K562 (cell line): Measurements from ENCODE around the gene BAMBI. TPM values are rescaled to one million over a fixed set of nuclear protein-coding genes. Genes with fewer than 3 reads are reported as not detected.

Experiments used
- CREM ChIP-seq: IDR thresholded peaks from 2 replicates; pipeline ENCODE4 v1.6.1; 2014; ENCODE audit warnings: antibody characterized with exemption, low read depth
- DACH1 ChIP-seq: fragments of 450-650 bp; IDR thresholded peaks from 2 replicates; pipeline ENCODE4 v1.6.1; 2018; ENCODE audit not compliant: partially characterized antibody
- MAZ ChIP-seq, 2 experiments: fragments of 450-650 bp in 1 of 2; sonication (generic) in 1 of 2; formaldehyde crosslinking; IDR thresholded peaks in 1 of 2; conservative IDR thresholded peaks in 1 of 2; 2 replicates each; pipeline versions ENCODE4 v1.4.0 to v1.5.0; 2020; ENCODE audit warnings: mild to moderate bottlenecking in 1 of 2, missing genetic modification reagents in 1 of 2
- NFATC3 ChIP-seq: fragments of 450-650 bp; IDR thresholded peaks from 2 replicates; pipeline ENCODE4 v1.6.1; 2017; ENCODE audit warnings: mild to moderate bottlenecking
- PTBP1 ChIP-seq: fragments of 200-400 bp; formaldehyde crosslinking; IDR thresholded peaks from 2 replicates; pipeline ENCODE4 v1.6.1; 2017; ENCODE audit warnings: low read depth, low read length
- SMC3 ChIP-seq: conservative IDR thresholded peaks from 2 replicates; pipeline ENCODE4 v1.6.1; 2011; ENCODE audit warnings: low read depth, low read length, improper control_type of control experiment; ENCODE audit not compliant: insufficient read depth
- SP1 ChIP-seq: sonication (generic); formaldehyde crosslinking; IDR thresholded peaks from 2 replicates; pipeline ENCODE4 v1.8.1; 2022; ENCODE audit warnings: mild to moderate bottlenecking, missing genetic modification reagents
- polyA plus RNA-seq, 8 experiments: library from polyadenylated mRNA; depleted of rRNA in 4 of 8; stranded (reverse) in 5 of 8; unstranded in 3 of 8; fragments of >200 nt; fragmentation: Nextera tagmentation in 2 of 8; fragmentation: Illumina TruSeq in 1 of 8; extraction: Ambion mirVana in 2 of 8; extraction: Trizol in 1 of 8; gene quantifications; 2 replicates each; pipeline versions ENCODE4 v1.2.1 to v1.2.3, GENCODE V29; 2011 to 2014; ENCODE audit warnings: inconsistent platforms in 1 of 8, missing spikeins in 1 of 8
- total RNA-seq, 7 experiments: library from RNA; depleted of rRNA in 6 of 7; stranded (reverse); fragments of >200 nt in 6 of 7; fragmentation: Illumina TruSeq in 2 of 7; extraction: Trizol in 2 of 7; gene quantifications; 2 replicates each; pipeline versions ENCODE4 v1.2.1 to v1.2.3, GENCODE V29; 2011 to 2021; ENCODE audit warnings: low replicate concordance in 1 of 7
- TF ChIP-seq, protein P1 (sequence below), 2 experiments: fragments of 450-650 bp; IDR thresholded peaks; 2 replicates each; pipeline ENCODE4 v1.6.1; 2018; ENCODE audit warnings: mild to moderate bottlenecking in 2 of 2, low read depth in 1 of 2; ENCODE audit not compliant: partially characterized antibody in 2 of 2
- TF ChIP-seq, protein P2 (sequence below): sonication (generic); formaldehyde crosslinking; IDR thresholded peaks from 2 replicates; pipeline ENCODE4 v1.8.1; 2022; ENCODE audit warnings: missing genetic modification reagents
- TF ChIP-seq, protein P3 (sequence below): fragments of 450-650 bp; IDR thresholded peaks from 2 replicates; pipeline ENCODE4 v1.6.1; 2017; ENCODE audit warnings: mild to moderate bottlenecking, moderate library complexity
- TF ChIP-seq, protein P4 (sequence below): fragments of 200-800 bp; sonication (Bioruptor generic); IDR thresholded peaks from 2 replicates; pipeline ENCODE4 v1.6.1; 2017; ENCODE audit warnings: missing genetic modification characterization, missing compliant biosample characterization
- TF ChIP-seq, protein P5 (sequence below): fragments of 450-650 bp; formaldehyde crosslinking; IDR thresholded peaks from 2 replicates; pipeline ENCODE4 v1.4.0; 2020; ENCODE audit warnings: mild to moderate bottlenecking, moderate library complexity
- TF ChIP-seq, protein P6 (sequence below), 3 experiments: IDR thresholded peaks in 2 of 3; conservative IDR thresholded peaks in 1 of 3; 2 replicates each; pipeline ENCODE4 v1.5.1; 2011 to 2012; ENCODE audit warnings: low read length in 3 of 3, mild to moderate bottlenecking in 3 of 3, control low read depth in 2 of 3, improper control_type of control experiment in 1 of 3, inconsistent platforms in 1 of 3, low read depth in 1 of 3, mixed read lengths in 1 of 3, moderate library complexity in 1 of 3; ENCODE audit not compliant: insufficient read depth in 2 of 3

The BAMBI gene
- total and polyA plus RNA-seq, 9 of the 15 experiments (the other 6 are each of a cell fraction or from before 2014, with no cell fraction given): 2.0 to 21.8 (median 13.5) TPM

DNA sequence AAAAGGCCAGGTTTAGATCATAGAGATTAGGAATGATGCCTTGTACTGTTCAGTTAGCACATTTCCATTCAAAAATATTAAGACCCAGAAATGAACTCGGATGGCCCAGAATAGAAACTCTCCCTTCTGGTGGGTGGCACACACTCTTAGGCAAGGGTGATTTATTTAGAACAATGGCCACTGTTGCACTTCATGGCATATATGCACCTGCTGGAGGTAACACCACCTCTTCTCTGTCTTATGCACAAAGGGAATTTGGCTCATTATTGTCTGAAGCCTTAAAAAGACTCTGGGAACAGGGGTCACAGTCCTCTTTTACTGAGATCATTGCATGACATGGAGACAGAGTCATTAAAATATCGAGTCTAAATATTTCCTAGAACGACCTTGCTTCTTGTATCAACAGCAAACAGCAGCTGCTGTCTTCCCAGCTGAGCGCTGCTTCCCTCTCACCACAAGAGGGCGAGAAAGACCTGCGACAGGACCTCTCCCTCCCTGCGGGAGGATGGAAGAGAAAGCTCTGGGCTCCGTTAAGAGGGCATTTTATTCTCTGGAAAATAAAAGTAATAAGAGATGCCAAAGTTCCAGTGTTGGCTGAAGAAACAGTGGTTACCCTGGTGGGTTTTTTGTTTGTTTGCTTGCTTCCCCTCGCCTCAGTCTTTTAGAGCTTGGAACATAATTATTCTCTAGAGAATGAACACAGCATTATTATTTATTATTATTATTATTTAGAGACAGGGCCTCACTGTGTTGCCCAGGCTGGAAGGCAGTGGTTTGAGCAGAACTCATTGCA is 13.5 kb upstream of the BAMBI start (continued):
- TF ChIP-seq, protein P1, sequence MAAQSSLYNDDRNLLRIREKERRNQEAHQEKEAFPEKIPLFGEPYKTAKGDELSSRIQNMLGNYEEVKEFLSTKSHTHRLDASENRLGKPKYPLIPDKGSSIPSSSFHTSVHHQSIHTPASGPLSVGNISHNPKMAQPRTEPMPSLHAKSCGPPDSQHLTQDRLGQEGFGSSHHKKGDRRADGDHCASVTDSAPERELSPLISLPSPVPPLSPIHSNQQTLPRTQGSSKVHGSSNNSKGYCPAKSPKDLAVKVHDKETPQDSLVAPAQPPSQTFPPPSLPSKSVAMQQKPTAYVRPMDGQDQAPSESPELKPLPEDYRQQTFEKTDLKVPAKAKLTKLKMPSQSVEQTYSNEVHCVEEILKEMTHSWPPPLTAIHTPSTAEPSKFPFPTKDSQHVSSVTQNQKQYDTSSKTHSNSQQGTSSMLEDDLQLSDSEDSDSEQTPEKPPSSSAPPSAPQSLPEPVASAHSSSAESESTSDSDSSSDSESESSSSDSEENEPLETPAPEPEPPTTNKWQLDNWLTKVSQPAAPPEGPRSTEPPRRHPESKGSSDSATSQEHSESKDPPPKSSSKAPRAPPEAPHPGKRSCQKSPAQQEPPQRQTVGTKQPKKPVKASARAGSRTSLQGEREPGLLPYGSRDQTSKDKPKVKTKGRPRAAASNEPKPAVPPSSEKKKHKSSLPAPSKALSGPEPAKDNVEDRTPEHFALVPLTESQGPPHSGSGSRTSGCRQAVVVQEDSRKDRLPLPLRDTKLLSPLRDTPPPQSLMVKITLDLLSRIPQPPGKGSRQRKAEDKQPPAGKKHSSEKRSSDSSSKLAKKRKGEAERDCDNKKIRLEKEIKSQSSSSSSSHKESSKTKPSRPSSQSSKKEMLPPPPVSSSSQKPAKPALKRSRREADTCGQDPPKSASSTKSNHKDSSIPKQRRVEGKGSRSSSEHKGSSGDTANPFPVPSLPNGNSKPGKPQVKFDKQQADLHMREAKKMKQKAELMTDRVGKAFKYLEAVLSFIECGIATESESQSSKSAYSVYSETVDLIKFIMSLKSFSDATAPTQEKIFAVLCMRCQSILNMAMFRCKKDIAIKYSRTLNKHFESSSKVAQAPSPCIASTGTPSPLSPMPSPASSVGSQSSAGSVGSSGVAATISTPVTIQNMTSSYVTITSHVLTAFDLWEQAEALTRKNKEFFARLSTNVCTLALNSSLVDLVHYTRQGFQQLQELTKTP (IDR thresholded peaks at IDR 0.05; ENCODE audit: low read depth in 1 of 2, partially characterized antibody in 2 of 2): no peak
- TF ChIP-seq CREM (0 out of 2 replicates have a peak, but pooled peaks have one; percentile 11), DACH1 (peak; percentile 39), PTBP1 (no peak), SP1 (CRISPR knock-in tag) (peak; percentile 29; the same call in 1 of the 2 replicates), SMC3 (peak; percentile 97), NFATC3 (no peak), MAZ (CRISPR knock-in tag; conservative IDR thresholded peaks at IDR 0.05 in 1 of 2, IDR thresholded peaks at IDR 0.05 in 1 of 2) (peak in 1 of 2 experiments; percentile 58; a peak in 2 of 4 replicates)
- TF ChIP-seq, protein P2, sequence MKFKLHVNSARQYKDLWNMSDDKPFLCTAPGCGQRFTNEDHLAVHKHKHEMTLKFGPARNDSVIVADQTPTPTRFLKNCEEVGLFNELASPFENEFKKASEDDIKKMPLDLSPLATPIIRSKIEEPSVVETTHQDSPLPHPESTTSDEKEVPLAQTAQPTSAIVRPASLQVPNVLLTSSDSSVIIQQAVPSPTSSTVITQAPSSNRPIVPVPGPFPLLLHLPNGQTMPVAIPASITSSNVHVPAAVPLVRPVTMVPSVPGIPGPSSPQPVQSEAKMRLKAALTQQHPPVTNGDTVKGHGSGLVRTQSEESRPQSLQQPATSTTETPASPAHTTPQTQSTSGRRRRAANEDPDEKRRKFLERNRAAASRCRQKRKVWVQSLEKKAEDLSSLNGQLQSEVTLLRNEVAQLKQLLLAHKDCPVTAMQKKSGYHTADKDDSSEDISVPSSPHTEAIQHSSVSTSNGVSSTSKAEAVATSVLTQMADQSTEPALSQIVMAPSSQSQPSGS (CRISPR knock-in tag): no peak
- TF ChIP-seq, protein P3, sequence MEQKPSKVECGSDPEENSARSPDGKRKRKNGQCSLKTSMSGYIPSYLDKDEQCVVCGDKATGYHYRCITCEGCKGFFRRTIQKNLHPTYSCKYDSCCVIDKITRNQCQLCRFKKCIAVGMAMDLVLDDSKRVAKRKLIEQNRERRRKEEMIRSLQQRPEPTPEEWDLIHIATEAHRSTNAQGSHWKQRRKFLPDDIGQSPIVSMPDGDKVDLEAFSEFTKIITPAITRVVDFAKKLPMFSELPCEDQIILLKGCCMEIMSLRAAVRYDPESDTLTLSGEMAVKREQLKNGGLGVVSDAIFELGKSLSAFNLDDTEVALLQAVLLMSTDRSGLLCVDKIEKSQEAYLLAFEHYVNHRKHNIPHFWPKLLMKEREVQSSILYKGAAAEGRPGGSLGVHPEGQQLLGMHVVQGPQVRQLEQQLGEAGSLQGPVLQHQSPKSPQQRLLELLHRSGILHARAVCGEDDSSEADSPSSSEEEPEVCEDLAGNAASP: no peak
- TF ChIP-seq, protein P4, sequence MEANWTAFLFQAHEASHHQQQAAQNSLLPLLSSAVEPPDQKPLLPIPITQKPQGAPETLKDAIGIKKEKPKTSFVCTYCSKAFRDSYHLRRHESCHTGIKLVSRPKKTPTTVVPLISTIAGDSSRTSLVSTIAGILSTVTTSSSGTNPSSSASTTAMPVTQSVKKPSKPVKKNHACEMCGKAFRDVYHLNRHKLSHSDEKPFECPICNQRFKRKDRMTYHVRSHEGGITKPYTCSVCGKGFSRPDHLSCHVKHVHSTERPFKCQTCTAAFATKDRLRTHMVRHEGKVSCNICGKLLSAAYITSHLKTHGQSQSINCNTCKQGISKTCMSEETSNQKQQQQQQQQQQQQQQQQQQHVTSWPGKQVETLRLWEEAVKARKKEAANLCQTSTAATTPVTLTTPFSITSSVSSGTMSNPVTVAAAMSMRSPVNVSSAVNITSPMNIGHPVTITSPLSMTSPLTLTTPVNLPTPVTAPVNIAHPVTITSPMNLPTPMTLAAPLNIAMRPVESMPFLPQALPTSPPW (CRISPR knock-in tag): 0 out of 2 replicates have a peak, but pooled peaks have one; percentile 7
- TF ChIP-seq, protein P5, sequence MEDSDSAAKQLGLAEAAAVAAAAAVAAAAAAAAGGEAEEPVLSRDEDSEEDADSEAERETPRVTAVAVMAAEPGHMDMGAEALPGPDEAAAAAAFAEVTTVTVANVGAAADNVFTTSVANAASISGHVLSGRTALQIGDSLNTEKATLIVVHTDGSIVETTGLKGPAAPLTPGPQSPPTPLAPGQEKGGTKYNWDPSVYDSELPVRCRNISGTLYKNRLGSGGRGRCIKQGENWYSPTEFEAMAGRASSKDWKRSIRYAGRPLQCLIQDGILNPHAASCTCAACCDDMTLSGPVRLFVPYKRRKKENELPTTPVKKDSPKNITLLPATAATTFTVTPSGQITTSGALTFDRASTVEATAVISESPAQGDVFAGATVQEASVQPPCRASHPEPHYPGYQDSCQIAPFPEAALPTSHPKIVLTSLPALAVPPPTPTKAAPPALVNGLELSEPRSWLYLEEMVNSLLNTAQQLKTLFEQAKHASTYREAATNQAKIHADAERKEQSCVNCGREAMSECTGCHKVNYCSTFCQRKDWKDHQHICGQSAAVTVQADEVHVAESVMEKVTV: peak; percentile 98
- TF ChIP-seq, protein P6, sequence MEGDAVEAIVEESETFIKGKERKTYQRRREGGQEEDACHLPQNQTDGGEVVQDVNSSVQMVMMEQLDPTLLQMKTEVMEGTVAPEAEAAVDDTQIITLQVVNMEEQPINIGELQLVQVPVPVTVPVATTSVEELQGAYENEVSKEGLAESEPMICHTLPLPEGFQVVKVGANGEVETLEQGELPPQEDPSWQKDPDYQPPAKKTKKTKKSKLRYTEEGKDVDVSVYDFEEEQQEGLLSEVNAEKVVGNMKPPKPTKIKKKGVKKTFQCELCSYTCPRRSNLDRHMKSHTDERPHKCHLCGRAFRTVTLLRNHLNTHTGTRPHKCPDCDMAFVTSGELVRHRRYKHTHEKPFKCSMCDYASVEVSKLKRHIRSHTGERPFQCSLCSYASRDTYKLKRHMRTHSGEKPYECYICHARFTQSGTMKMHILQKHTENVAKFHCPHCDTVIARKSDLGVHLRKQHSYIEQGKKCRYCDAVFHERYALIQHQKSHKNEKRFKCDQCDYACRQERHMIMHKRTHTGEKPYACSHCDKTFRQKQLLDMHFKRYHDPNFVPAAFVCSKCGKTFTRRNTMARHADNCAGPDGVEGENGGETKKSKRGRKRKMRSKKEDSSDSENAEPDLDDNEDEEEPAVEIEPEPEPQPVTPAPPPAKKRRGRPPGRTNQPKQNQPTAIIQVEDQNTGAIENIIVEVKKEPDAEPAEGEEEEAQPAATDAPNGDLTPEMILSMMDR (IDR thresholded peaks at IDR 0.05 in 2 of 3, conservative IDR thresholded peaks at IDR 0.05 in 1 of 3; ENCODE audit: insufficient read depth in 2 of 3, low read depth in 1 of 3, low read length in 3 of 3): peak; percentile 94 to 98 (median 98)
